Mesenchymal stem cell (in vitro differentiated cells and primary cell): Measurements from ENCODE around the gene PTPN14.

Experiments
- DNase-seq: peaks from one replicate; pipeline ENCODE4 v3.0.0-alpha.2; 2013
- H2AFZ ChIP-seq: one replicate; pipeline ENCODE4 v1.6.1; 2013; ENCODE audit warnings: low read depth, mild to moderate bottlenecking, control low read depth, inconsistent platforms, low read length, moderate library complexity
- H2AK5ac ChIP-seq: 2 replicates; pipeline ENCODE4 v1.6.1; 2013; ENCODE audit warnings: low read length, moderate library complexity, mild to moderate bottlenecking, inconsistent platforms; ENCODE audit not compliant: severe bottlenecking
- H2BK120ac ChIP-seq: one replicate; pipeline ENCODE4 v1.6.1; 2013; ENCODE audit warnings: low read depth, mild to moderate bottlenecking, inconsistent platforms, low read length, moderate library complexity
- H2BK12ac ChIP-seq, 2 experiments: one replicate each; pipeline ENCODE4 v1.6.1; 2013; ENCODE audit warnings: inconsistent platforms in 2 of 2, low read length in 2 of 2, mild to moderate bottlenecking in 2 of 2, moderate library complexity in 2 of 2, control low read depth in 1 of 2
- H2BK15ac ChIP-seq: one replicate; pipeline ENCODE4 v1.6.1; 2013; ENCODE audit warnings: mild to moderate bottlenecking, low read depth, inconsistent platforms; ENCODE audit not compliant: poor library complexity, severe bottlenecking
- H2BK5ac ChIP-seq: 2 replicates; pipeline ENCODE4 v1.6.1; 2013; ENCODE audit warnings: low read depth, mild to moderate bottlenecking, low read length, control low read depth, inconsistent platforms; ENCODE audit not compliant: poor library complexity, severe bottlenecking
- H3K14ac ChIP-seq, 2 experiments: one replicate each; pipeline ENCODE4 v1.6.1; 2013; ENCODE audit warnings: inconsistent platforms in 2 of 2, low read length in 2 of 2, control low read depth in 1 of 2, mild to moderate bottlenecking in 1 of 2, moderate library complexity in 1 of 2
- H3K18ac ChIP-seq, 2 experiments: one replicate each; pipeline ENCODE4 v1.6.1; 2013; ENCODE audit warnings: inconsistent platforms in 2 of 2, low read length in 2 of 2, control low read depth in 1 of 2, low read depth in 1 of 2, mild to moderate bottlenecking in 1 of 2
- H3K23ac ChIP-seq, 2 experiments: one replicate each; pipeline ENCODE4 v1.6.1; 2013; ENCODE audit warnings: inconsistent platforms in 2 of 2, low read length in 2 of 2, mild to moderate bottlenecking in 2 of 2, moderate library complexity in 2 of 2, control low read depth in 1 of 2
- H3K27ac ChIP-seq: 2 replicates; pipeline ENCODE4 v1.5.1; 2013; ENCODE audit warnings: mild to moderate bottlenecking, moderate library complexity, low read length, control low read depth, inconsistent platforms; ENCODE audit not compliant: poor library complexity, severe bottlenecking
- H3K27me3 ChIP-seq, 2 experiments: 2 replicates each; pipeline versions ENCODE4 v1.6.1 to v1.7.0; 2013; ENCODE audit warnings: low read length in 2 of 2, mild to moderate bottlenecking in 2 of 2, moderate library complexity in 2 of 2, control low read depth in 1 of 2, inconsistent platforms in 1 of 2; ENCODE audit not compliant: control insufficient read depth in 1 of 2, insufficient read depth in 1 of 2
- H3K36me3 ChIP-seq, 2 experiments: 2 replicates each; pipeline versions ENCODE4 v1.6.1 to v1.7.0; 2013; ENCODE audit warnings: low read length in 2 of 2, control low read depth in 1 of 2, inconsistent platforms in 1 of 2, low read depth in 1 of 2, mild to moderate bottlenecking in 1 of 2; ENCODE audit not compliant: insufficient read depth in 2 of 2, control insufficient read depth in 1 of 2
- H3K4ac ChIP-seq, 2 experiments: one replicate each; pipeline ENCODE4 v1.6.1; 2013; ENCODE audit warnings: inconsistent platforms in 2 of 2, low read length in 2 of 2, mild to moderate bottlenecking in 2 of 2, moderate library complexity in 2 of 2, control low read depth in 1 of 2, low read depth in 1 of 2
- H3K4me1 ChIP-seq: 2 replicates; pipeline ENCODE4 v1.6.1; 2013; ENCODE audit warnings: low read depth, low read length, control low read depth; ENCODE audit not compliant: control insufficient read depth, insufficient read depth
- H3K4me2 ChIP-seq: 2 replicates; pipeline ENCODE4 v1.6.1; 2013; ENCODE audit warnings: low read length, mild to moderate bottlenecking, inconsistent platforms; ENCODE audit not compliant: poor library complexity, severe bottlenecking
- H3K4me3 ChIP-seq, 2 experiments: 2 replicates each; pipeline versions ENCODE4 v1.5.1 to v1.7.0; 2013; ENCODE audit warnings: low read length in 2 of 2, mild to moderate bottlenecking in 2 of 2, control low read depth in 1 of 2, low read depth in 1 of 2; ENCODE audit not compliant: insufficient read depth in 1 of 2
- H3K79me1 ChIP-seq: replicated peaks from 2 replicates; pipeline ENCODE4 v1.6.1; 2013; ENCODE audit warnings: mild to moderate bottlenecking, control low read depth, low read length, inconsistent platforms; ENCODE audit not compliant: poor library complexity, severe bottlenecking
- H3K9ac ChIP-seq: 2 replicates; pipeline ENCODE4 v1.7.0; 2013; ENCODE audit warnings: mild to moderate bottlenecking, low read length, moderate library complexity
- H3K9me3 ChIP-seq: 2 replicates; pipeline ENCODE4 v1.7.0; 2013; ENCODE audit warnings: mild to moderate bottlenecking, low read length; ENCODE audit not compliant: control insufficient read depth
- H4K8ac ChIP-seq: one replicate; pipeline ENCODE4 v1.6.1; 2013; ENCODE audit warnings: inconsistent platforms, mild to moderate bottlenecking, low read length, moderate library complexity
- H4K91ac ChIP-seq: one replicate; pipeline ENCODE4 v1.6.1; 2013; ENCODE audit warnings: mild to moderate bottlenecking, low read length, inconsistent platforms
- WGBS: methylation state at CpG from one replicate; pipeline ENCODE4 v1.1.7; 2013; ENCODE audit warnings: mixed read lengths; 5-methylcytosine and 5-hydroxymethylcytosine counted together

Gene PTPN14

GRCh38 chr1:214454569-214455396 lies 96.6 kb downstream of the PTPN14 start:
- peak overlapping the region; percentile 27 for H3K4me2 ChIP-seq
- H3K36me3 ChIP-seq, result peaks cover 5 to 17% of the 10 kb centered on the region in 2 experiments
- WGBS, result 3% methylated on average over 2 of the region's 3 CpGs

GRCh38 chr1:214453109-214453722 lies 98.2 kb downstream of the PTPN14 start:
- no peak overlapping the region for H3K23ac ChIP-seq
- 83% methylated on average over 3 of the region's 3 CpGs for WGBS

More at GRCh38 chr1:214454569-214455396, 96.6 kb downstream of the PTPN14 start:
- H3K4me1 ChIP-seq, result peaks cover 17% of the 10 kb centered on the region
- peak overlapping the region; percentile 83 for H3K27ac ChIP-seq
- no peak overlapping the region for H2BK120ac ChIP-seq
- peak overlapping the region in 1 of 2 experiments; percentile 66 for H3K18ac ChIP-seq
- no peak overlapping the region for H3K23ac ChIP-seq
- no peak overlapping the region for H4K8ac ChIP-seq
- H3K4ac ChIP-seq, result peak overlapping the region in 1 of 2 experiments; percentile 19
- H2BK5ac ChIP-seq, result no peak overlapping the region
- DNase-seq, result peak; percentile 73
- peak overlapping the region; percentile 13 to 75 for H2BK12ac ChIP-seq
- H4K91ac ChIP-seq, result no peak overlapping the region
- H3K9ac ChIP-seq, result no peak overlapping the region
- no peaks in the 10 kb centered on the region for H3K27me3 ChIP-seq
- peak overlapping the region; percentile 61 for H2AK5ac ChIP-seq
- no peaks in the 10 kb centered on the region for H3K79me1 ChIP-seq
- H2AFZ ChIP-seq, result no peak overlapping the region
- no peak overlapping the region for H3K14ac ChIP-seq
- H3K4me3 ChIP-seq, result peak overlapping the region in 1 of 2 experiments; percentile 4
- no peaks in the 10 kb centered on the region for H3K9me3 ChIP-seq
- peak overlapping the region; percentile 13 for H2BK15ac ChIP-seq

GRCh38 chr1:214452152-214452784 lies 99.1 kb downstream of the PTPN14 start:
- Histone ChIP-seq H2BK5ac (no peak overlapping the region), H3K4ac (no peak overlapping the region), H2BK120ac (no peak overlapping the region), H2AFZ (no peak overlapping the region), H3K27ac (peak overlapping the region; percentile 84), H3K79me1 (no peaks in the 10 kb centered on the region), H3K9ac (no peak overlapping the region), H3K23ac (no peak overlapping the region), H3K36me3 (peaks cover 8 to 13% of the 10 kb centered on the region in 2 experiments), H2BK12ac (no peak overlapping the region), H3K18ac (no peak overlapping the region), H3K14ac (no peak overlapping the region), H3K4me3 (no peak overlapping the region), H4K91ac (no peak overlapping the region), H4K8ac (peak overlapping the region; percentile 50), H3K27me3 (no peaks in the 10 kb centered on the region), H3K9me3 (no peaks in the 10 kb centered on the region), H2BK15ac (no peak overlapping the region), H3K4me1 (peaks cover 17% of the 10 kb centered on the region), H3K4me2 (no peak overlapping the region), H2AK5ac (peak overlapping the region; percentile 82)
- WGBS, result 94% methylated on average over 8 of the region's 10 CpGs
- no peak for DNase-seq

More at GRCh38 chr1:214453109-214453722, 98.2 kb downstream of the PTPN14 start:
- Histone ChIP-seq H2BK120ac (no peak overlapping the region), H3K4me3 (no peak overlapping the region), H4K8ac (no peak overlapping the region), H3K4ac (no peak overlapping the region), H3K4me1 (peaks cover 16% of the 10 kb centered on the region), H2AFZ (no peak overlapping the region), H3K18ac (no peak overlapping the region), H2BK12ac (no peak overlapping the region), H2BK5ac (no peak overlapping the region), H2BK15ac (no peak overlapping the region), H3K36me3 (peaks cover 8 to 16% of the 10 kb centered on the region in 2 experiments), H3K4me2 (no peak overlapping the region), H3K79me1 (no peaks in the 10 kb centered on the region), H3K27me3 (no peaks in the 10 kb centered on the region), H4K91ac (no peak overlapping the region), H3K14ac (no peak overlapping the region), H3K9me3 (no peaks in the 10 kb centered on the region), H3K27ac (peak overlapping the region; percentile 84), H2AK5ac (peak overlapping the region; percentile 83), H3K9ac (no peak overlapping the region)
- no peak for DNase-seq

GRCh38 chr1:214451596-214451995 lies 99.8 kb downstream of the PTPN14 start:
- Histone ChIP-seq H3K27me3 (no peaks in the 10 kb centered on the region), H2BK12ac (no peak overlapping the region), H4K91ac (no peak overlapping the region), H2BK120ac (no peak overlapping the region), H3K27ac (peak overlapping the region; percentile 84), H3K4me2 (no peak overlapping the region), H2AK5ac (no peak overlapping the region), H3K4me1 (peaks cover 17% of the 10 kb centered on the region), H2AFZ (no peak overlapping the region), H3K9ac (no peak overlapping the region), H2BK5ac (no peak overlapping the region), H3K18ac (no peak overlapping the region), H3K4me3 (no peak overlapping the region), H3K23ac (no peak overlapping the region), H4K8ac (no peak overlapping the region), H3K14ac (no peak overlapping the region), H3K36me3 (peaks cover 8 to 13% of the 10 kb centered on the region in 2 experiments), H2BK15ac (no peak overlapping the region), H3K4ac (no peak overlapping the region), H3K79me1 (no peaks in the 10 kb centered on the region), H3K9me3 (no peaks in the 10 kb centered on the region)
- no peak for DNase-seq
- WGBS, result 97% methylated on average over 4 of the region's 4 CpGs
